HepG2 (cell line): Measurements from ENCODE around the gene KCTD1. TPM values are rescaled to one million over a fixed set of nuclear protein-coding genes. Genes with fewer than 3 reads are reported as not detected.

Experiments used
- ATAC-seq: fragments of 200-7000 bp; cut with Tn5 transposase; 3 replicates; pipeline ENCODE4 v1.9.1; 2020; ENCODE audit warnings: mild to moderate bottlenecking, moderate library complexity
- BruUV-seq: library from RNA; stranded (reverse); fragments of 400-500 nt; replicated peaks from 2 replicates; lab custom pipeline; 2021; lab: Mats Ljungman, UMichigan
- CTCF ChIA-PET: fragments of 300-600 bp; formaldehyde crosslinking; extraction: SDS; loops from one replicate; lab custom pipeline; 2021; ENCODE audit warnings: low total read pairs, inconsistent platforms, low intra/inter-chr PET ratio; lab: Yijun Ruan, JAX
- POLR2A ChIA-PET: fragments of 350-600 bp; sonication (Branson Sonifier 250); formaldehyde crosslinking; loops from one replicate; lab custom pipeline; 2020; ENCODE audit warnings: antibody characterized with exemption, inconsistent platforms; lab: Yijun Ruan, JAX
- DNase-seq: peaks from one replicate; pipeline ENCODE4 v3.0.0-alpha.2; 2015; ENCODE audit warnings: low spot score
- FAIRE-seq: peaks from 3 replicates; lab custom pipeline; 2011; peaks lifted over from hg19 to GRCh38; lab: Jason Lieb, UNC
- H2AFZ ChIP-seq: one replicate; pipeline ENCODE4 v1.6.1; 2011; ENCODE audit warnings: low read length, inconsistent platforms
- H3K27ac ChIP-seq: fragments of 300-600 bp; 3 replicates; pipeline ENCODE4 v1.8.0; 2011; ENCODE audit warnings: mixed run types, mild to moderate bottlenecking, mixed read lengths, low read length, inconsistent platforms; ENCODE audit not compliant: insufficient read depth; ENCODE audit errors: extremely low read length
- H3K27me3 ChIP-seq, 2 experiments: fragments of 200-600 bp in 1 of 2; 2 replicates in 1 of 2; 3 replicates in 1 of 2; pipeline versions ENCODE4 v1.6.0 to v1.8.0; 2011; ENCODE audit warnings: low read length in 2 of 2, mild to moderate bottlenecking in 2 of 2, moderate library complexity in 2 of 2, inconsistent platforms in 1 of 2; ENCODE audit not compliant: insufficient read depth in 2 of 2, control insufficient read depth in 1 of 2
- H3K36me3 ChIP-seq, 2 experiments: fragments of 200-600 bp in 1 of 2; replicated peaks in 1 of 2; 2 replicates in 1 of 2; 3 replicates in 1 of 2; pipeline versions ENCODE4 v1.5.1 to v1.8.0; 2011; ENCODE audit warnings: low read length in 2 of 2, inconsistent platforms in 1 of 2; ENCODE audit not compliant: insufficient read depth in 2 of 2, control insufficient read depth in 1 of 2
- H3K4me1 ChIP-seq: 2 replicates; pipeline ENCODE4 v1.5.1; 2012; ENCODE audit warnings: low read length, inconsistent platforms; ENCODE audit not compliant: insufficient read depth
- H3K4me2 ChIP-seq: 2 replicates; pipeline ENCODE4 v1.6.0; 2011; ENCODE audit warnings: low read depth, low read length, inconsistent platforms
- H3K4me3 ChIP-seq, 3 experiments: fragments of 200-600 bp in 1 of 3; sonication (generic), shearing (Covaris generic) in 1 of 3; replicated peaks in 1 of 3; 2 replicates each; pipeline ENCODE4 v1.5.1; 2011 to 2016; ENCODE audit warnings: low read length in 3 of 3, inconsistent platforms in 2 of 3, low read depth in 2 of 3, mild to moderate bottlenecking in 2 of 3, control low read depth in 1 of 3, mixed read lengths in 1 of 3; ENCODE audit not compliant: insufficient read depth in 1 of 3
- H3K79me2 ChIP-seq: one replicate; pipeline ENCODE4 v1.6.1; 2011; ENCODE audit warnings: low read length, inconsistent platforms; ENCODE audit not compliant: insufficient read depth
- H3K9ac ChIP-seq: 2 replicates; pipeline ENCODE4 v1.6.0; 2011; ENCODE audit warnings: mild to moderate bottlenecking, low read depth, low read length, inconsistent platforms; ENCODE audit not compliant: insufficient read depth
- H3K9me3 ChIP-seq: 2 replicates; pipeline ENCODE4 v1.5.1; 2012; ENCODE audit warnings: mild to moderate bottlenecking, low read length
- H4K20me1 ChIP-seq: 2 replicates; pipeline ENCODE4 v1.6.0; 2011; ENCODE audit warnings: inconsistent platforms, mild to moderate bottlenecking, low read length, moderate library complexity; ENCODE audit not compliant: insufficient read depth
- IRF2 ChIP-seq: IDR thresholded peaks from 2 replicates; pipeline ENCODE4 v1.6.1; 2018; ENCODE audit warnings: missing genetic modification reagents, missing compliant biosample characterization
- KLF6 ChIP-seq: IDR thresholded peaks from 2 replicates; pipeline ENCODE4 v1.8.0; 2016; ENCODE audit warnings: missing biosample characterization, missing genetic modification reagents
- KMT2B ChIP-seq: IDR thresholded peaks from 2 replicates; pipeline ENCODE4 v1.6.1; 2016; ENCODE audit warnings: missing genetic modification reagents, missing compliant biosample characterization
- NFAT5 ChIP-seq: sonication (generic); formaldehyde crosslinking; IDR thresholded peaks from 2 replicates; pipeline ENCODE4 v1.4.0; 2020; ENCODE audit warnings: missing genetic modification reagents
- ZBTB20 ChIP-seq: sonication (generic); formaldehyde crosslinking; IDR thresholded peaks from 2 replicates; pipeline ENCODE4 v1.8.1; 2023; ENCODE audit warnings: missing genetic modification reagents, low read depth, mild to moderate bottlenecking, borderline replicate concordance
- ZKSCAN8 ChIP-seq: IDR thresholded peaks from 2 replicates; pipeline ENCODE4 v1.6.1; 2016; ENCODE audit warnings: borderline replicate concordance, missing genetic modification reagents, missing compliant biosample characterization
- WGBS: methylation state at CpG from one replicate; pipeline ENCODE4 v1.1.6; 2017; ENCODE audit warnings: low lambda C conversion rate; 5-methylcytosine and 5-hydroxymethylcytosine counted together
- in situ Hi-C: cut with HindIII; loops from 2 replicates; pipeline ENCODE4 v1.10.0; 2017; ENCODE audit warnings: low pct_unique_long_range_greater_than_20kb; ENCODE audit not compliant: extremely low pct_ligation_motif_present
- intact Hi-C: fragments of 100-400 bp; cut with micrococcal nuclease; formaldehyde crosslinking; loops from one replicate; pipeline ENCODE4 v1.10.0; 2022; ENCODE audit not compliant: unreplicated experiment
- polyA plus RNA-seq, 8 experiments: library from polyadenylated mRNA; depleted of rRNA in 3 of 8; stranded (reverse) in 7 of 8; unstranded in 1 of 8; fragments of >200 nt; fragmentation: Illumina TruSeq in 4 of 8; extraction: Trizol in 4 of 8; gene quantifications; 2 replicates each; pipeline versions ENCODE4 v1.2.1 to v1.2.3, GENCODE V29; 2011 to 2016; ENCODE audit warnings: low read depth in 4 of 8, missing spikeins in 1 of 8, mixed read lengths in 1 of 8; ENCODE audit not compliant: insufficient read depth in 1 of 8
- total RNA-seq, 5 experiments: library from RNA; depleted of rRNA; stranded (reverse); fragments of >200 nt; fragmentation: Illumina TruSeq; extraction: Trizol; gene quantifications; 2 replicates each; pipeline ENCODE4 v1.2.3, GENCODE V29; 2016; ENCODE audit warnings: low read depth in 1 of 5

Gene KCTD1
- total and polyA plus RNA-seq, 2 of the 13 experiments (the other 11 are each of a cell fraction or from before 2014, with no cell fraction given) = 2.7 to 6.8 TPM

- CTCF ChIA-PET = no interaction called here
- Histone ChIP-seq H3K9ac (no peak overlapping the region), H3K27me3 (no peaks in the 10 kb centered on the region; a peak in 1 of 5 replicates), H3K36me3 (no peaks in the 10 kb centered on the region; a peak in 1 of 5 replicates), H2AFZ (no peak overlapping the region), H4K20me1 (no peaks in the 10 kb centered on the region), H3K4me2 (no peak overlapping the region), H3K9me3 (no peaks in the 10 kb centered on the region), H3K4me3 (no peak overlapping the region), H3K4me1 (peaks cover 20% of the 10 kb centered on the region), H3K79me2 (no peaks in the 10 kb centered on the region), H3K27ac (no peak overlapping the region)
- intact Hi-C loops = no loop called here
- DNase-seq = no peak
- TF ChIP-seq KMT2B (CRISPR knock-in tag) (no peak), IRF2 (CRISPR knock-in tag) (no peak), KLF6 (CRISPR knock-in tag) (no peak), ZBTB20 (CRISPR knock-in tag) (no peak)
- FAIRE-seq = no peak
- POLR2A ChIA-PET = no interaction called here
- no peak for ATAC-seq
- no TSS peak for BruUV-seq
- in situ Hi-C loops = no loop called here
- WGBS = 62% methylated on average over 3 of the region's 3 CpGs
These were observed 43.5 kb downstream of the KCTD1 start for GRCh38 chr18:26504831-26505230.

- Histone ChIP-seq H3K4me2 (no peak overlapping the region), H3K79me2 (no peaks in the 10 kb centered on the region), H3K9me3 (no peaks in the 10 kb centered on the region), H4K20me1 (no peaks in the 10 kb centered on the region), H3K4me3 (no peak overlapping the region), H2AFZ (no peak overlapping the region), H3K27me3 (no peaks in the 10 kb centered on the region; a peak in 1 of 5 replicates), H3K9ac (no peak overlapping the region), H3K27ac (no peak overlapping the region), H3K36me3 (no peaks in the 10 kb centered on the region; a peak in 1 of 5 replicates), H3K4me1 (peaks cover 16% of the 10 kb centered on the region)
- TF ChIP-seq NFAT5 (CRISPR knock-in tag) = no peak
- no peak for TF ChIP-seq ZKSCAN8
- 95% methylated on average over 7 of the region's 7 CpGs for WGBS
- BruUV-seq = no TSS peak
- no peak for FAIRE-seq
- ChIA-PET POLR2A (no interaction called here), CTCF (no interaction called here)
- ATAC-seq = no peak
- no peak for DNase-seq
- in situ Hi-C loops = no loop called here
- intact Hi-C loops = no loop called here
These were observed 45.0 kb downstream of the KCTD1 start for GRCh38 chr18:26503382-26503781.
